Upper lobe of right lung (tissue), 1 donor: ENCODE measurements around the gene TMEM130. TPM values are rescaled to one million over a fixed set of nuclear protein-coding genes. Genes with fewer than 3 reads are reported as not detected.

Source experiments
- ATAC-seq: fragments of 200-7000 bp; cut with Tn5 transposase; one replicate; pipeline ENCODE4 v1.9.1; 2020; ENCODE audit warnings: mild to moderate bottlenecking, moderate library complexity
- DNase-seq: peaks from one replicate; pipeline ENCODE4 v3.0.0-alpha.2; 2020
- H3K27ac ChIP-seq: fragments of 200-600 bp; one replicate; pipeline ENCODE4 v1.8.0; 2022
- H3K27me3 ChIP-seq: fragments of 200-600 bp; one replicate; pipeline ENCODE4 v1.8.0; 2022; ENCODE audit warnings: mild to moderate bottlenecking
- H3K36me3 ChIP-seq: fragments of 200-600 bp; one replicate; pipeline ENCODE4 v1.8.0; 2022
- H3K4me1 ChIP-seq: fragments of 200-600 bp; one replicate; pipeline ENCODE4 v1.8.0; 2022
- H3K4me3 ChIP-seq: fragments of 200-600 bp; one replicate; pipeline ENCODE4 v1.8.0; 2022; ENCODE audit warnings: mild to moderate bottlenecking
- H3K9me3 ChIP-seq: fragments of 200-600 bp; one replicate; pipeline ENCODE4 v1.8.0; 2022
- CTCF ChIP-seq: fragments of 200-600 bp; IDR thresholded peaks from one replicate; pipeline ENCODE4 v1.8.0; 2022; ENCODE audit warnings: antibody characterized with exemption
- intact Hi-C: fragments of 100-400 bp; cut with DNase I; formaldehyde crosslinking; loops from one replicate; pipeline ENCODE4 v1.11.0; 2022
- total RNA-seq: library from RNA; stranded (reverse); fragmentation: NEBNext Ultra II Directional; extraction: Animal tissue kit (Norgen Biotek cat#: 25700); gene quantifications from one replicate; pipeline ENCODE4 v1.2.1, GENCODE V29; 2021
- donor health status: DM: no; HTN: yes; CAD: no; lungs with severe emphysema.

TMEM130 gene
- total RNA-seq, 1 donor from 2014 or later = 20.0 TPM

- Histone ChIP-seq H3K9me3 (no peaks in the 10 kb centered on the region), H3K27ac (no peak overlapping the region), H3K4me3 (no peak overlapping the region), H3K36me3 (no peaks in the 10 kb centered on the region), H3K4me1 (no peaks in the 10 kb centered on the region), H3K27me3 (peaks cover 5% of the 10 kb centered on the region)
- ATAC-seq (peak; percentile 41), DNase-seq (no peak)
- intact Hi-C loops = no loop called here
- no peak for TF ChIP-seq CTCF
Observed at GRCh38 chr7:98826811-98827231, 43.0 kb downstream of the TMEM130 start.

- H3K9me3 ChIP-seq = no peaks in the 10 kb centered on the region
- no peak overlapping the region for H3K4me3 ChIP-seq
- no peak overlapping the region for H3K27ac ChIP-seq
- no peaks in the 10 kb centered on the region for H3K4me1 ChIP-seq
- DNase-seq = no peak
- peaks cover under 1% of the 10 kb centered on the region for H3K27me3 ChIP-seq
- intact Hi-C loops = no loop called here
- no peak for TF ChIP-seq CTCF
- ATAC-seq = no peak
- H3K36me3 ChIP-seq = no peaks in the 10 kb centered on the region
Observed at GRCh38 chr7:98826387-98826786, 43.4 kb downstream of the TMEM130 start.

- H3K27ac ChIP-seq = no peak overlapping the region
- H3K4me1 ChIP-seq = no peaks in the 10 kb centered on the region
- no peaks in the 10 kb centered on the region for H3K9me3 ChIP-seq
- no peak for TF ChIP-seq CTCF
- H3K27me3 ChIP-seq = no peaks in the 10 kb centered on the region
- no peak for DNase-seq
- no peaks in the 10 kb centered on the region for H3K36me3 ChIP-seq
- no peak overlapping the region for H3K4me3 ChIP-seq
- intact Hi-C loops = no loop called here
- ATAC-seq = no peak
Observed at GRCh38 chr7:98823226-98823625, 46.6 kb downstream of the TMEM130 start.

- H3K27me3 ChIP-seq = no peaks in the 10 kb centered on the region
- no peak for TF ChIP-seq CTCF
- ATAC-seq = no peak
- intact Hi-C loops = no loop called here
- no peak overlapping the region for H3K4me3 ChIP-seq
- H3K27ac ChIP-seq = no peak overlapping the region
- no peaks in the 10 kb centered on the region for H3K9me3 ChIP-seq
- no peak for DNase-seq
- no peaks in the 10 kb centered on the region for H3K36me3 ChIP-seq
- H3K4me1 ChIP-seq = no peaks in the 10 kb centered on the region
Observed at GRCh38 chr7:98821348-98821747, 48.5 kb downstream of the TMEM130 start.

- Histone ChIP-seq H3K4me1 (no peaks in the 10 kb centered on the region), H3K4me3 (no peak overlapping the region), H3K9me3 (no peaks in the 10 kb centered on the region), H3K27me3 (no peaks in the 10 kb centered on the region), H3K36me3 (no peaks in the 10 kb centered on the region), H3K27ac (no peak overlapping the region)
- ATAC-seq = no peak
- no peak for DNase-seq
- intact Hi-C loops = no loop called here
- TF ChIP-seq CTCF = no peak
Observed at GRCh38 chr7:98816967-98817710, 52.7 kb downstream of the TMEM130 start.

- H3K4me3 ChIP-seq = no peak overlapping the region
- H3K27ac ChIP-seq = no peak overlapping the region
- no peaks in the 10 kb centered on the region for H3K9me3 ChIP-seq
- no peak for TF ChIP-seq CTCF
- ATAC-seq = no peak
- no peaks in the 10 kb centered on the region for H3K4me1 ChIP-seq
- intact Hi-C loops = no loop called here
- no peak for DNase-seq
- no peaks in the 10 kb centered on the region for H3K36me3 ChIP-seq
- no peaks in the 10 kb centered on the region for H3K27me3 ChIP-seq
Observed at GRCh38 chr7:98816241-98816640, 53.6 kb downstream of the TMEM130 start.
